Activated CD8-positive, alpha-beta memory T cell treated with anti-CD3 and anti-CD28 coated beads, Interleukin-2, amount 50 U/mL, for 48 hours (primary cell): ENCODE results near the gene NR1I2.

ENCODE experiments used
- DNase-seq: peaks from one replicate; pipeline ENCODE4 v3.0.0-alpha.2; 2020

The NR1I2 gene

GRCh38 chr3:119781330-119782198 lies at the start of gene NR1I2:
TSS of gene NR1I2 (plus strand) at chr3:119782101.
- no peak for DNase-seq

DNA sequence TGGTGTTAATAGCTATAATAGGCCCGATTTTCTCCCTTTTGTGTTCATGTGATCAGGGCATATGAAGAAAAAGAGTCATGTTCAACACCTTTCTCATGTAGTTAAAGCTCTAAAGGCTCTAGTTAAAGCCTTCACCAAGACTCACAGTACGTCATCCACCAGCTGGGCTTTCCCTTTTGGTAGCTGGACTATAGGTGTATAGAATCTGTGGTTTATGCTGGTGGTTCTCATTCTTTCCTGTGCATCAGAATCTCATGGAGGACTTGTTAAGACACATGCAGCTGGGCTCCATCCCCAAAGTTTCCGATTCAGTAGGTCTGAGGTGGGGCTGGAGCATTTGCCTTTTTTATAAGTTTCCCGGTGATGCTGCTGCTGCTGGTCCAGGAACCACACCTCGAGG lies 48.1 kb upstream of the NR1I2 start:
- no peak for DNase-seq

DNA sequence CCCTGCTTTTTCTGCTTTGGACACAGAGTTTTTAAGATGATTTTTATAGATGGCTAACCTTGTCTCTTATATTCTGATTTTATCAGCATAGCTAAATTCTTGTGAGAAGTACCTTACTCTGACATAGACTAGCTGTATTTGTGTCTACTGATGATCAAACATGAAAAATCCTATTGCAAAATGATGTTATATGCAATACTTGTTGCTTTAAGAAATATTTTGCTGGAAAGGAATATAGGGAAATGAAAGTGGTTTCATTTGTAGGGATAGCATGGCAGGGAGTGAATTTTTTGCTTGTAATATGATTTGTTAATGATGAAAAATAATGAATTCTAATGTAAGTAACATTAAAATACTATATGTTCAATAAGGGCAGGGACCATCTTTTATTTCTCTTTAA lies 43.2 kb upstream of the NR1I2 start:
- DNase-seq = no peak

- no peak for DNase-seq
Observed at GRCh38 chr3:119741657-119742590, 40.0 kb upstream of the NR1I2 start.

DNA sequence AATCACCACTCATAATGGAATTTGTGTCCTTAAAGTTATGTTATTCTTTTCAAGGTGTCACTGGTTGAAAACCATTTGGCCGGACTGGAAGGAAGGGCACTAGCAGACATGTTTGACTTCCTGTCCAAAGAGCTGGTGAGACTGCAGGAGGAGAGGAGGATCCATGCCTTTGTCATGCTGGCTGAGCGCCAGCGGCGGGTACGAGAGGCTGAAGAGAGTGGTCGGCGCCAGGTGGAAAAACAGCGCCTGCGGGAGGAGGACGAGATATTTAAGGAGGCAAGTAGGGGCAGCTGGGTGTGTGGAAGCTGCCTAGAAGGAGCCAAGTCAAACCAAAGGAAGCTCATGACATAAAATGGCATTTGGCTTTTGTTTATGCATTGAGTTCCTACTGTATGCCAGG lies 38.0 kb upstream of the NR1I2 start:
- DNase-seq = no peak

- no peak for DNase-seq
Observed at GRCh38 chr3:119745942-119746341, 36.0 kb upstream of the NR1I2 start.

GRCh38 chr3:119746423-119746822 lies 35.5 kb upstream of the NR1I2 start:
- DNase-seq = no peak

GRCh38 chr3:119747357-119747756 lies 34.5 kb upstream of the NR1I2 start:
- DNase-seq = no peak

- DNase-seq = no peak
Observed at GRCh38 chr3:119748991-119749390, 32.9 kb upstream of the NR1I2 start.

GRCh38 chr3:119751423-119751822 lies 30.5 kb upstream of the NR1I2 start:
- no peak for DNase-seq

DNA sequence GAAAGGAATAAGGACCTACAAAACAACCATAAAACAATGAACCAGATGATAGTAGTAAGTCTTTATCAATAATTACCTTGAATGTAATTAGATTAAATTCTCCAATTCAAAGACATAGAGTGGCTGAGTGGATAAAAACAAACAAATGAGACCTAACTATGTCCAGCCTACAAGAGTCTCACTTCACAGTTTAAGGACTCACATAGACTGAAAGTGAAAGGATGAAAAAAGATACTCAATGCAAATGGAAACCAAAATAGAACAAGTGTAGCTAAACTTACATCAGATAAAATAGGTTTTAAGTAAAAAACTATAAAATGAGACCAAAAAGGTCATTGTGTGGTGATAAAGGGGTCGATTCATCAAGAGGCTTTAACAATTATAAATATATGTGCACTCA lies 21.9 kb upstream of the NR1I2 start:
- no peak for DNase-seq

GRCh38 chr3:119762876-119763275 lies 19.0 kb upstream of the NR1I2 start:
- no peak for DNase-seq

DNA sequence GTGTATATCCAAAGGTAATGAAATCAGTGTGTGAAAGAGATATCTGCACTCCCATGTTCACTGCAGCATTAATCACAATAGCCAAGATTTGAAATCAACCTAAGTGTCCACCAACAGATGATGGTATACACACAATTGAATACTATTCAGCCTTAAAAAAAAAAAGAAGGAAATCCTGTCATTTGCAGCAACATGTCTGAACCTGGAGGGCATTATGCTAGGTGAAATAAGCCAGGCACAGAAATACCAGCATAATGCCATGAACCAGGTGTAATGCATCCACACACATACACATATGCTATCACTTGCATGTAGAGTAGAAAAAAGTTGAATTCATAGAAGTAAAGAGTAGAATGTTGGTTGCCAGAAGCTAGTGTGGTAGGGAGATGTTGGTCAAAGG lies 18.4 kb upstream of the NR1I2 start:
- no peak for DNase-seq

DNA sequence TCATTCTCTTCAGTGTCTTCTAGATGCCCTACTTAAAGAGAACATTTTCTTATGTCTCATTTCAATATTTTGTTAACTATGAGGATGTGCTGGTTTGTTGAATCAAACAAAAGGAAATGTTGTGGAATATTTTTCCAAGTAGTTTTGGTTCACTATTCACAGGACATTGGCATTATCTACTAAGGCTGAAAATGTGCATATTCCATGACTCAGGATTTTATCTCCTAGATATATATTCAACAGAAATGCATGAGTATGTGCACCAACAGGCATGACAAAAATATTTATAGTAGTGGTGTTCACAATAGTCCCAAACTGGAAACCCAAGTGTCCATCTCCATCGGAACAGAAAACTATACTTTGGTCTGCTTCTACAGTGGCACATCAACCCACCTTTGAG lies 16.7 kb upstream of the NR1I2 start:
- no peak for DNase-seq

- DNase-seq = no peak
Observed at GRCh38 chr3:119767936-119768601, 13.8 kb upstream of the NR1I2 start.

GRCh38 chr3:119768668-119769393 lies 13.1 kb upstream of the NR1I2 start:
- DNase-seq = no peak

GRCh38 chr3:119769394-119770149 lies 12.3 kb upstream of the NR1I2 start:
- DNase-seq = no peak

DNA sequence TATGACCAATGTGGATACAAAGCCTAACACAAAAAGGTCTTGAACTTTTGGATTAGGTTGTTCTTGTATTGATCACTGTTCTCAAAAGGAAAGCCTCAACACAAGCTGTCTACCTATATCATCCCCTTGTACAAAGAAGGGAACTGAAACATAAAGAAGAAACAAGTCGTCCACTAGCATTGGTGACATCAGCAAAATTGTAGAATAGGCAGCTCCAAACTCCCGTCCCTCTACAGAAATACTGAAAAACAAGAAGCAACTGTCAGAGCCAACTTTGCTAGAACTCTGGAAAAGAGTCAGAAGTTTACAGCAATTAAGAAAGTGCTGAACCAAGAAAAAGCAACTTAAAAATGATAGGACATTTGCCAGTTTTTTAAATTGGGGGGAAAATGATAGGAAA lies 7.5 kb upstream of the NR1I2 start:
- DNase-seq = no peak

DNA sequence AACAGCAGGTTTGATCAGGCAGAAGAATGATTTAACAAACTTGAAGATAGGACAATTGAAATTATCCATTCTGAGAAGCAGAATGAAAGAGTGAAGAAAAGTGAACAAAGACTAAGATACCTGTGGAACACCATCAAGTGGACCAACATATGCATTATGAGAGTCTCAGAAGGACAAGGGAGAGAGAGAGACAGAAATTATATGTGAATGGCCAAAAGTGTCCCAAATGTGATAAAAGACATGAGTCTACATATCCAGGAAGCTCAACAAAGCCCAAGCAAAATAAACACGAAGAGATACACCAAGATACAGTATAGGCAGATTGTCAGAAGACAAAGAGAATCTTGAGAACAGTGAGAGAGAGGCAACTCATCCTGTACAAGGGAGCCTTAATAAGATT lies 5.6 kb upstream of the NR1I2 start:
- DNase-seq = no peak

GRCh38 chr3:119778176-119778575 lies 3.7 kb upstream of the NR1I2 start:
- DNase-seq = no peak

- no peak for DNase-seq
Observed at GRCh38 chr3:119778811-119779210, 3.1 kb upstream of the NR1I2 start.
